Measurements from ENCODE around the gene CENATAC. TPM values are rescaled to one million over a fixed set of nuclear protein-coding genes. Genes with fewer than 3 reads are reported as not detected.
"Not testable (repeated sequence)": the region's sequence is repeated elsewhere in the genome, so short reads cannot be mapped to it uniquely, and the experiment has no call there.

CENATAC gene
- total RNA-seq, 1 experiment from 2014 or later: 16.3 TPM

DNA sequence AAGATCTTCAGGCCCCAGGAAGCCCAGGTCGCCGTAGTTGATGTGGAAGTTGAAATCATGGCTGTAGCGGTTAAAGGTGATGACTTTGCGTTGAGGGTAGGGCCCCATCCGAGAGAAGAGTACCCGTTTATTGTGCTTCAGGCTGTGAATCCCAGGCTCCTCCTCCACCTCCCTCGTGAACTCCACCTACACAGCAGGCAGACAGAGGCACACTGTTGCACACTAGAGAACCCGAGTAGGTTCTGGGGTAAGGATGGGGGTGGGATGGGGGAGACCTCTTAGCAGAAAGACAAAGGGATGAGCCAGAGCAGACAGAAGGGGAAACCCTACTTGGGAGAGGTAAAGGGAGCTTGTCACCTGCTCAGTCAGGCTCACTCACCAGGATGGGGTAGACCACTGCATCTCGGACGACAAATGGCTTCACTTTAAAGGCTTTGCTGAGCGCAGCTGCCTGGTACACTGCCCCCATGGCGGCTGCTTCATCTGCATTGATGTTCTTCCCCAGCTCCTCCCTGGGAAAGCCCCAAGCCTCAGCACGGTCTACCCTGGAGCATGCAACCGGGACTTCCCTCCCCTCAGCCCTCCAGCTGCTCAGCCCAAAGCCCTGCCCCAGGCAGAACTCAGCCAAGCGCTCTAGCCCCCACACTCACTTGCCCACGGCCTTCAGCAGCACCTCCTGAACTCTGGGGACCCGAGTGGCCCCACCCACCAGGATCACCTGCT lies 53.7 kb downstream of the CENATAC start:
- no peak for DNase-seq (ENCODE audit: low read depth)

DNA sequence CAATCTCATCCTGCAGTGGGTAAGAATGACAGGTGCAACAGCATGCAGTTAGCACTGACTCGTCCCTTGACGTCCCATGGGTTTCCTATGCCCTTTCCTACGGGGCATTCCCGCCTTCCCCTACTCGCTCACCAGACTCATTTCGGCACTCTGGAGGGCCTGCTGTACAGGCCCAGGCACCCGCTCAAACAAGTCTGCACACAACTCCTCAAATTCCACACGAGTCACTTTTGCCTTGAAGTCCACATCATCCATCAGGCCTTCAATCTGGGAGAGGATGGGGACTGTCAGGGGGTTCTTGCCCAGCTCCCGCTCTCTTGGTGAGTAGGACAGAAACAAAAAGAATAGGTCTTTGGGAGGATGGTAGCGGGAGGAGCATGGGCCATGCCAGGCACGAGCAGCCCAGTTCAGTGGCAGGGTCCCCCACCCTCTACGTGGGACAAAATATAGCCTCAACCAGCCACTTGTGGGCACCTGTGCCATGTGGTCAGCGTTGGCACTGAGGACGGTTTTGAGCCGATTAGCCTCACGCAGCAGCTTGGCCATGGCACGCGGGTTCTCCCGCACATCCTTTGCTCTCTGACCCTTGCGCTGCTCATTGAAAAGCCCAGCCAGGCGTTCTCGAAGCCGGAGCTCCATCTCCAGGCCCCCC lies 54.4 kb downstream of the CENATAC start:
- no peak for DNase-seq (ENCODE audit: low read depth)

DNA sequence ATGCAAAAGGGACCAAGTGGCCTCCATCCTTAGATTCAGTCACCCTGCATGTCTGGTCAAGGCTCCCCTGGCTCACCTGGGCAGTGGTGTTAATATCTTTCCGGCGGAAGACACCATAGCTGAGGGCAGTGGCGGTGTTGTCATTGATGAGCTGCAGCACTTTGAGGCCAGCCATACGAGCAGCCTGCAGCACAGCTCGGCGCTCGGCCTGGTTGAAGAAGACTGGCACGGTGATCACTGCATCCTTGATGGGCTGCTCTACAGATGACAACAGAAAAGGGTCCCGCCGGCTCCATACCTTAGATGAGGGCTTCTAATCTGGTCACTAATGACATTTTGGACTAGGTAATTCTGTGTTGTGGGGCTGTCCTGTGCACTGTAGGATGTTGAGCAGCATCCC lies 56.5 kb downstream of the CENATAC start:
- DNase-seq (ENCODE audit: low read depth): no peak

DNA sequence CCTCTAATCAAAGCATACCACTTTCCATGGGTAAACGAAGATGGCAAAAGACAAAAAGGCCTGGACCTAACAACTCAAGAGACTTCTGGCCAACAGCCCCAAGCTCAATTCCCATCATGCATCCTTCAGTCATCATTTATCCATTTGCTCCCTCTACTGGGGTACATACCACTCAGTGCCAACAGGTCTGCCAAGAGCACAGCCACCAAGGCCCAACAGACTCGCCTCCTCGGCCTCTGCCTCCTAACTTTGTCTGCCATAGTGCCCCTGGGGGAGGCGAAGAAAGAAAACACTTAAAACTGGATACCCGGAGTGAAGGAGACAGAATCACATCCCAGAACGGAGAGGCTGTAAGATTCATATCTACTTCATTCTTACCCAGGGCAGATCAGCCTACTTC lies 58.0 kb downstream of the CENATAC start:
- DNase-seq (ENCODE audit: low read depth): peak; percentile 38

DNA sequence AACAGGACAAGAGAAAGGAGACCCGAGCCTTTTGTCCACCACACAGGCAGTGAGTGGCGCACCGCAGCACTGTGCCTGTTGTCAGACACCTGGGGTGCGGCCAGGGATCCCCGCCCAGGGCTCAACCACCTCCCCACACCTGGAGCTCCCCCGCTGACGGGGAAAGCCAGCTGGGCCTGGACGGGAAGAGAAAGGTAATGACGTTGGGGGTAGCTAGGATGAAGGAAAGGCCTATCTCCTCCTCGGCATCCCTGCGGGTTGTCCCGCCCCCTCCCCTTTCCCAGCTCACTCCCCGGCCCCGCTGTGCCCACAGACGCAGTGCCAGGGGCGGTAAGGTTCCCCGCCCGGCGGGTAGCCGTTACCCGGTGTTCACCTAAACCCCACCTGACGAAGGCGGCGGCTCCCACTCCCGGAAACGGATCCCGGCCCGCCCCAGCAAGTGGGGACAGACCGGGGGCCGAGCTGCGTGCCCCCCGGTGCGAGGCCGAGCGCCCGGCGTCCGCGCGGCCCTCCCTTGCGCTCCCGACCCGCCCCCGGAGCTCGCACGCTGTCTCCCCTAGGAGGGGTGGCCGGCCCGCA lies 58.6 kb downstream of the CENATAC start:
- DNase-seq (ENCODE audit: low read depth): peak; percentile 16

DNA sequence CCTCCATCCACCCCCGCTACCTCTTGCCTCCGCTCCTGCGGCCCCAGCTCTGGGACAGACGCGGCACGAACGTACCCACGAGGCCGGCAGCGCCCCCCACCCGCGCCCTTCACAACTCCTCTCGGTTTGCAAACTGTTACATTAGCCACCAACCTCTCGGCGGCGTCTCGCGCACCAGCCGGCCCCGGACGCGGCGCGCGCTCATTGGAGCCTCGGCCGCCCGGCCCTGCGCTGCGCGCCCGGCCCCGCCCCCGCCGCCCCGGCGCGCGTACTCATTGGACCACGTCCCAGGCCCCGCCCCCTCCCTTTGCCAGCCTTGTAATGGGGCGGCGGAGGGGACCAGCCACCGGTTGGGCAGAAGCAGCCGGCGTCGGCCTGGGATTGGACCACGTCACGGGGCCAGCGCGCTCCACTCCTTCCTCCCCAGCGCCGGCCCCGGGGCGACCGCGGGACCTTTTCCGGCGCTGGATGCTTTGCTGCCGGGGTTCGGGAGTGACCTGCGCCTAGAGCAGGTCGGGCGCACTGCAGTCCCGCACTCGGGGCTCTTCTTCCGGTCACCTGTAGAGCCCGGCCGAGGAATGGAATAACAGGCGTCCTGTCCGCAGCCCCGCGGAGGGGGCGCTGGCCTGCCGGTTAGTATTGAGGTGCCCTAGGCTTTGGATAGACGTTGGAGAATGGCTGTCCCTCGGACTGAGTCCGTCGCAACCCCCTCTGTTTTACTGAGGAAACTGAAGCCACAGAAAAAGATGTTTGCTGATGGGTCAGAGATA lies 59.2 kb downstream of the CENATAC start, which contains the start of gene HYOU1:
HYOU1 (minus strand) TSS at position 206 of the 770 bp plus-strand sequence. CDS start 1,045 bp downstream, outside the sequence.
- DNase-seq (ENCODE audit: low read depth): peak; percentile 95

DNA sequence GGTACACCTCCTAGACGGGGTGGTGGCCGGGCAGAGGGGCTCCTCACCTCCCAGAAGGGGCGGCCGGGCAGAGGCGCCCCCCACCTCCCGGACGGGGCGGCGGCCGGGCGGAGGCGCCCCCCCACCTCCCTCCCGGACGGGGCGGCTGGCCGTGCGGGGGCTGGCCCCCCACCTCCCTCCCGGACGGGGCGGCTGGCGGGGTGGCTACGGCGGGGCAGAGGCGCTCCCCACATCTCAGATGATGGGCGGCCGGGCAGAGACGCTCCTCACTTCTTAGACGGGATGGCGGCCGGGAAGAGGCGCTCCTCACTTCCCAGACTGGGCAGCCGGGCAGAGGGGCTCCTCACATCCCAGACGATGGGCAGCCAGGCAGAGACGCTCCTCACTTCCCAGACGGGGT lies 61.2 kb downstream of the CENATAC start:
- not testable (repeated sequence) for DNase-seq (ENCODE audit: low read depth)

DNA sequence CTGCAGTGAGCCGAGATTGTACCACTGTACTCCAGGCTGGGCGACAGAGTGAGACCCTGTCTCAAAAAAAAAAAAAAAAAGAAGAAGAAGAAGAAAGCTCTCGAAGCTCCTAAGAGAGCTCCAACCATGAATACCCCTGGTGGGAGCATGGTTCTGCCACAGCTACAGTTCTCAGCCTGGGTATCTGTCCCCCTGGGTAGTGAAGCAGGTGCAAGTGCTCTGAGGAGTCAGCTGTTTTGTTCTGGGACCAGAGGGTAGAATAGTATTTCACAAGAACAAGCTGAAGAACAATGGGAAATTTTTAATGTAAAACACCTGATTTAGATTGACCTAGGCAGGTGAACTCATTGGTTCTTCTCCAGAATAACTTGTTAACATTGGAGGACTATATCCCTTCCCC lies 63.3 kb downstream of the CENATAC start:
- no peak for DNase-seq (ENCODE audit: low read depth)

DNA sequence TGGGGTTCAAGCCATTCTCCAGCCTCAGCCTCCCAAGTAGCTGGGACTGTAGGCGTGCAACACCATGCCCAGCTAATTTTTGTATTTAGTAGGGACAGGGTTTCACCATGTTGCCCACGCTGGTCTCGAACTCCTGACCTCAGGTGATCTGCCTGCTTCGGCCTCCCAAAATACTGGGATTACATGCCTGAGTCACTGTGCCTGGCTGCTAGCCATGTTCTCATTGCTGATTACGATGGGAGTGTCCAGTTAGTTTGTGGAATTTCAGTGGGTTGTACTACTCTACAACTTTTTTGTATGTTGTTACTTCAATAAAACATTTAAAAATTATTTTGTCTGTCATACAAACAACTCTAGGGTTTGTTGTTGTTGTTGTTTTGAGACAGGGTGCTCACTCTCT lies 64.8 kb downstream of the CENATAC start:
- DNase-seq (ENCODE audit: low read depth): peak; percentile 73

DNA sequence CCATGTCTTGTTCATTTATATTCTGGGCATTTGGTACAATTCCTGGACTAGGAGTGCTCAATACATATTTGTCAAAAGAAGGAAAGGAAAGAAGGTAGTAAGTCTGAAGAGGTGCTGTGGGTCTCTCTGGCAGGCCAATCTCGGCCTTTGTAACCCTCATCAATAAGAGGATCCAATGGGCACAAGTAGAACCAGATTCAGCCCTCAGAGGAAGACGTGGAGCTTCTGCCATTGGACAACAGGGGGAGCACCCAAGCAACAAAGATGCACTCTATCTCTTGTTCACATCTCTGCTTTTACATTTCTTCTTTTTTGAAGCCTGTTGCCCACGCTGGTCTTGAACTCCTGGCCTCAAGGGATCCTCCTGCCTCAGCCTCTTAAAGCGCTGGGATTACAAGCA lies 67.4 kb downstream of the CENATAC start:
- peak; percentile 50 for DNase-seq (ENCODE audit: low read depth)

Other genes starting within 250 kb of the CENATAC start
- gene DDX6, start 207.0 kb upstream of the CENATAC start, total RNA-seq (2014; rRNA removed; shearing (Covaris generic)): 42.2 and 70.8 TPM in 2 replicates
- not detected in 2 replicates for gene CXCR5, start 114.2 kb upstream of the CENATAC start, total RNA-seq (2014; rRNA removed; shearing (Covaris generic))
- 15.9 and 27.4 TPM in 2 replicates for gene BCL9L, start 72.2 kb upstream of the CENATAC start, total RNA-seq (2014; rRNA removed; shearing (Covaris generic))
- not detected in 2 replicates for gene UPK2, start 41.8 kb upstream of the CENATAC start, total RNA-seq (2014; rRNA removed; shearing (Covaris generic))
- gene FOXR1, start 26.4 kb upstream of the CENATAC start, total RNA-seq (2014; rRNA removed; shearing (Covaris generic)): not detected in 2 replicates
- 1,736 and 1,882 TPM in 2 replicates for gene RPS25, start 20.2 kb downstream of the CENATAC start, total RNA-seq (2014; rRNA removed; shearing (Covaris generic))
- gene TRAPPC4, start 20.6 kb downstream of the CENATAC start, total RNA-seq (2014; rRNA removed; shearing (Covaris generic)): 114 and 143 TPM in 2 replicates
- 26.5 and 29.5 TPM in 2 replicates for gene SLC37A4, start 32.7 kb downstream of the CENATAC start, total RNA-seq (2014; rRNA removed; shearing (Covaris generic))
- gene HYOU1, start 59.1 kb downstream of the CENATAC start, total RNA-seq (2014; rRNA removed; shearing (Covaris generic)): 152 and 234 TPM in 2 replicates
- gene VPS11, start 69.7 kb downstream of the CENATAC start, total RNA-seq (2014; rRNA removed; shearing (Covaris generic)): 18.9 and 20.9 TPM in 2 replicates
- gene HMBS, start 86.7 kb downstream of the CENATAC start, total RNA-seq (2014; rRNA removed; shearing (Covaris generic)): 17.2 and 18.5 TPM in 2 replicates
- gene DPAGT1, start 103.7 kb downstream of the CENATAC start, total RNA-seq (2014; rRNA removed; shearing (Covaris generic)): 42.1 and 50.9 TPM in 2 replicates
- 7.1 and 10.3 TPM in 2 replicates for gene C2CD2L, start 109.2 kb downstream of the CENATAC start, total RNA-seq (2014; rRNA removed; shearing (Covaris generic))
- 10.8 and 20.1 TPM in 2 replicates for gene HINFP, start 123.4 kb downstream of the CENATAC start, total RNA-seq (2014; rRNA removed; shearing (Covaris generic))
- 0.49 TPM in 1 of 2 replicates, not detected in the other for gene ABCG4, start 150.9 kb downstream of the CENATAC start, total RNA-seq (2014; rRNA removed; shearing (Covaris generic))
- gene NLRX1, start 170.6 kb downstream of the CENATAC start, total RNA-seq (2014; rRNA removed; shearing (Covaris generic)): 15.9 and 16.8 TPM in 2 replicates
- gene NHERF4, start 187.3 kb downstream of the CENATAC start, total RNA-seq (2014; rRNA removed; shearing (Covaris generic)): not detected in 2 replicates
- gene CBL, start 208.2 kb downstream of the CENATAC start, total RNA-seq (2014; rRNA removed; shearing (Covaris generic)): 9.0 and 18.8 TPM in 2 replicates